H1 (cell line): Measurements from ENCODE around the gene AGBL4. TPM values are rescaled to one million over a fixed set of nuclear protein-coding genes. Genes with fewer than 3 reads are reported as not detected.

Experiments
- CTCF ChIA-PET: fragments of 300-600 bp; sonication (Branson Sonifier 250); formaldehyde crosslinking; loops from one replicate; lab custom pipeline; 2021; ENCODE audit not compliant: partially characterized antibody; lab: Charles Lee
- POLR2A ChIA-PET: fragments of 300-600 bp; sonication (Branson Sonifier 250); formaldehyde crosslinking; loops from one replicate; lab custom pipeline; 2021; ENCODE audit warnings: inconsistent platforms; ENCODE audit not compliant: partially characterized antibody; lab: Charles Lee
- DNase-seq, 2 experiments: peaks; one replicate each; pipeline versions ENCODE4 v3.0.0 to v3.0.0-alpha.2; 2010 to 2022; ENCODE audit warnings: low spot score in 2 of 2, low read depth in 1 of 2, mixed read lengths in 1 of 2
- FAIRE-seq: peaks from 2 replicates; lab custom pipeline; 2011; peaks lifted over from hg19 to GRCh38; lab: Jason Lieb, UNC
- H2AFZ ChIP-seq: 2 replicates; pipeline ENCODE4 v1.8.1; 2012; ENCODE audit warnings: low read length, inconsistent platforms
- H2AK5ac ChIP-seq: 2 replicates; pipeline ENCODE4 v1.6.1; 2013; ENCODE audit warnings: low read depth, low read length
- H2BK120ac ChIP-seq: replicated peaks from 2 replicates; pipeline ENCODE3; 2013; ENCODE audit warnings: low read depth, low read length, inconsistent platforms
- H2BK12ac ChIP-seq: 2 replicates; pipeline ENCODE4 v1.6.1; 2013; ENCODE audit warnings: low read depth, low read length
- H2BK15ac ChIP-seq: 2 replicates; pipeline ENCODE4 v1.6.1; 2013; ENCODE audit warnings: low read length
- H2BK20ac ChIP-seq: 2 replicates; pipeline ENCODE4 v1.6.1; 2013; ENCODE audit warnings: low read length
- H2BK5ac ChIP-seq: 2 replicates; pipeline ENCODE4 v1.6.1; 2013; ENCODE audit warnings: low read depth, low read length
- H3K14ac ChIP-seq: 2 replicates; pipeline ENCODE4 v1.6.1; 2013; ENCODE audit warnings: inconsistent platforms; ENCODE audit not compliant: insufficient read length
- H3K18ac ChIP-seq: 2 replicates; pipeline ENCODE4 v1.6.1; 2013; ENCODE audit warnings: low read length; ENCODE audit errors: extremely low read depth
- H3K23ac ChIP-seq: 2 replicates; pipeline ENCODE4 v1.6.1; 2013; ENCODE audit warnings: inconsistent platforms; ENCODE audit not compliant: insufficient read length
- H3K23me2 ChIP-seq: 2 replicates; pipeline ENCODE4 v1.6.1; 2013; ENCODE audit warnings: low read depth, low read length
- H3K27ac ChIP-seq: 2 replicates; pipeline ENCODE4 v1.6.1; 2011; ENCODE audit warnings: low read depth, low read length, inconsistent platforms
- H3K27me3 ChIP-seq, 4 experiments: replicated peaks in 1 of 4; 1 replicate in 1 of 4; 2 replicates in 3 of 4; pipeline versions ENCODE4 v1.6.1 to v1.8.1; 2011 to 2013; ENCODE audit warnings: low read length in 3 of 4, mild to moderate bottlenecking in 3 of 4, inconsistent platforms in 2 of 4, mixed read lengths in 2 of 4, moderate library complexity in 1 of 4; ENCODE audit not compliant: control insufficient read depth in 3 of 4, insufficient read depth in 3 of 4; ENCODE audit errors: extremely low read depth in 1 of 4
- H3K36me3 ChIP-seq, 4 experiments: 2 replicates each; pipeline versions ENCODE4 v1.6.1 to v1.8.1; 2011 to 2013; ENCODE audit warnings: mild to moderate bottlenecking in 4 of 4, low read length in 3 of 4, moderate library complexity in 2 of 4, control low read depth in 1 of 4, inconsistent platforms in 1 of 4; ENCODE audit not compliant: insufficient read depth in 4 of 4, control insufficient read depth in 2 of 4
- H3K4ac ChIP-seq: replicated peaks from 2 replicates; pipeline ENCODE3; 2013; ENCODE audit warnings: low read length, low read depth, mixed read lengths, inconsistent platforms; ENCODE audit not compliant: insufficient read length
- H3K4me1 ChIP-seq, 4 experiments: replicated peaks in 1 of 4; 1 replicate in 1 of 4; 2 replicates in 3 of 4; pipeline versions ENCODE4 v1.6.1 to v1.8.1; 2011 to 2013; ENCODE audit warnings: low read length in 3 of 4, inconsistent platforms in 2 of 4, mixed read lengths in 1 of 4; ENCODE audit not compliant: insufficient read depth in 4 of 4, control insufficient read depth in 3 of 4
- H3K4me2 ChIP-seq, 2 experiments: 2 replicates each; pipeline versions ENCODE4 v1.6.1 to v1.8.1; 2011 to 2013; ENCODE audit warnings: low read depth in 2 of 2, low read length in 2 of 2, control low read depth in 1 of 2, inconsistent platforms in 1 of 2, mild to moderate bottlenecking in 1 of 2; ENCODE audit not compliant: insufficient read depth in 1 of 2
- H3K4me3 ChIP-seq, 4 experiments: fragments of 200-600, 300-600 bp in 1 of 4; sonication (generic), shearing (Covaris generic), sonication (Bioruptor Twin) in 1 of 4; 2 replicates each; pipeline versions ENCODE4 v1.5.1 to v1.8.1; 2011 to 2016; ENCODE audit warnings: low read length in 4 of 4, low read depth in 3 of 4, control low read depth in 2 of 4, inconsistent platforms in 2 of 4, mild to moderate bottlenecking in 2 of 4, mixed read lengths in 1 of 4, moderate library complexity in 1 of 4; ENCODE audit not compliant: insufficient read depth in 2 of 4; ENCODE audit errors: extremely low read depth in 1 of 4
- H3K56ac ChIP-seq: replicated peaks from 2 replicates; pipeline ENCODE3; 2013; ENCODE audit warnings: low read depth, mild to moderate bottlenecking, mixed read lengths, low read length, inconsistent platforms; ENCODE audit not compliant: insufficient read length
- H3K79me1 ChIP-seq: 2 replicates; pipeline ENCODE4 v1.6.1; 2013; ENCODE audit warnings: low read depth, low read length, control low read depth
- H3K79me2 ChIP-seq, 2 experiments: 2 replicates each; pipeline versions ENCODE4 v1.6.1 to v1.8.1; 2012 to 2013; ENCODE audit warnings: low read length in 2 of 2, mild to moderate bottlenecking in 2 of 2, inconsistent platforms in 1 of 2; ENCODE audit not compliant: insufficient read depth in 2 of 2, control insufficient read depth in 1 of 2
- H3K9ac ChIP-seq, 4 experiments: replicated peaks in 1 of 4; 1 replicate in 1 of 4; 2 replicates in 3 of 4; pipeline versions ENCODE4 v1.6.1 to v1.8.1; 2011 to 2013; ENCODE audit warnings: low read depth in 3 of 4, low read length in 3 of 4, control low read depth in 2 of 4, mild to moderate bottlenecking in 2 of 4, moderate library complexity in 2 of 4, inconsistent platforms in 1 of 4; ENCODE audit errors: extremely low read depth in 1 of 4
- H3K9me3 ChIP-seq, 2 experiments: 2 replicates each; pipeline versions ENCODE4 v1.6.1 to v1.8.1; 2012 to 2013; ENCODE audit warnings: mild to moderate bottlenecking in 2 of 2, moderate library complexity in 2 of 2, control low read depth in 1 of 2, inconsistent platforms in 1 of 2, low read depth in 1 of 2, low read length in 1 of 2, mixed read lengths in 1 of 2; ENCODE audit not compliant: insufficient read depth in 2 of 2
- H4K20me1 ChIP-seq, 2 experiments: replicated peaks in 1 of 2; 2 replicates each; pipeline versions ENCODE3 to v1.8.1; 2011 to 2013; ENCODE audit warnings: inconsistent platforms in 2 of 2, low read length in 2 of 2, mild to moderate bottlenecking in 1 of 2; ENCODE audit not compliant: insufficient read depth in 2 of 2, control insufficient read depth in 1 of 2
- H4K5ac ChIP-seq: 2 replicates; pipeline ENCODE4 v1.6.1; 2013; ENCODE audit warnings: low read length, low read depth, mixed read lengths, inconsistent platforms; ENCODE audit not compliant: insufficient read length
- H4K8ac ChIP-seq: 2 replicates; pipeline ENCODE4 v1.8.0; 2013; ENCODE audit warnings: mild to moderate bottlenecking, moderate library complexity, low read length, inconsistent platforms; ENCODE audit not compliant: insufficient read depth; ENCODE audit errors: extremely low read depth
- H4K91ac ChIP-seq: replicated peaks from 2 replicates; pipeline ENCODE3; 2013; ENCODE audit warnings: low read length, mixed read lengths, inconsistent platforms; ENCODE audit not compliant: insufficient read length
- BCL11A ChIP-seq, 2 experiments: IDR thresholded peaks; one replicate each; pipeline ENCODE4 v1.6.1; 2011; ENCODE audit warnings: low read depth in 2 of 2, low read length in 2 of 2, mild to moderate bottlenecking in 2 of 2
- BRCA1 ChIP-seq: IDR thresholded peaks from 2 replicates; pipeline ENCODE4 v1.6.1; 2012; ENCODE audit warnings: low read depth, low read length, improper control_type of control experiment
- CBX5 ChIP-seq: fragments of 300-800, 300-1000 bp; sonication (generic); IDR thresholded peaks from 2 replicates; pipeline ENCODE4 v1.7.1; 2016; ENCODE audit warnings: antibody characterized with exemption, low read length, low read depth
- FOSL1 ChIP-seq: IDR thresholded peaks from 2 replicates; pipeline ENCODE4 v1.6.1; 2011; ENCODE audit warnings: mild to moderate bottlenecking, low read depth, low read length, moderate library complexity; ENCODE audit not compliant: insufficient read depth
- PHF8 ChIP-seq: fragments of 200-600 bp; sonication (generic); conservative IDR thresholded peaks from 2 replicates; pipeline ENCODE4 v1.7.1; 2012; ENCODE audit warnings: low read depth, mild to moderate bottlenecking, inconsistent platforms, low read length, moderate library complexity
- RFX5 ChIP-seq: IDR thresholded peaks from 2 replicates; pipeline ENCODE4 v1.6.1; 2011; ENCODE audit warnings: low read depth, low read length, improper control_type of control experiment, borderline replicate concordance
- SIX5 ChIP-seq: IDR thresholded peaks from 2 replicates; pipeline ENCODE4 v1.6.1; 2011; ENCODE audit warnings: mild to moderate bottlenecking, low read depth, low read length
- SP2 ChIP-seq: IDR thresholded peaks from 2 replicates; pipeline ENCODE4 v1.6.1; 2012; ENCODE audit warnings: mild to moderate bottlenecking, low read length, inconsistent platforms
- SP4 ChIP-seq: IDR thresholded peaks from 2 replicates; pipeline ENCODE4 v1.6.1; 2012; ENCODE audit warnings: low read length, inconsistent platforms
- YY1 ChIP-seq: IDR thresholded peaks from 2 replicates; pipeline ENCODE4 v1.6.1; 2011; ENCODE audit warnings: low read depth, mild to moderate bottlenecking, low read length
- polyA plus RNA-seq, 7 experiments: library from polyadenylated mRNA; depleted of rRNA in 3 of 7; stranded (reverse) in 5 of 7; unstranded in 2 of 7; fragments of >200 nt in 5 of 7; fragments of 200-250 nt in 2 of 7; gene quantifications; 1 replicate in 5 of 7; 2 replicates in 1 of 7; 4 replicates in 1 of 7; pipeline versions ENCODE4 v1.2.1 to v1.2.3, GENCODE V29; 2011 to 2013; ENCODE audit warnings: missing spikeins in 2 of 7, mixed read lengths in 2 of 7
- total RNA-seq: library from RNA; stranded (reverse); fragmentation: NEBNext Ultra II Directional; extraction: Animal tissue kit (Norgen Biotek cat#: 25700); gene quantifications from 2 replicates; pipeline ENCODE4 v1.2.1, GENCODE V29; 2021
- TF ChIP-seq, protein P1 (sequence below): IDR thresholded peaks from 2 replicates; pipeline ENCODE4 v1.6.1; 2012; ENCODE audit warnings: inconsistent platforms

Gene AGBL4
- total and polyA plus RNA-seq, 2 of the 8 experiments (the other 6 are each of a cell fraction or from before 2014, with no cell fraction given): 0.41 to 0.45 TPM

DNA sequence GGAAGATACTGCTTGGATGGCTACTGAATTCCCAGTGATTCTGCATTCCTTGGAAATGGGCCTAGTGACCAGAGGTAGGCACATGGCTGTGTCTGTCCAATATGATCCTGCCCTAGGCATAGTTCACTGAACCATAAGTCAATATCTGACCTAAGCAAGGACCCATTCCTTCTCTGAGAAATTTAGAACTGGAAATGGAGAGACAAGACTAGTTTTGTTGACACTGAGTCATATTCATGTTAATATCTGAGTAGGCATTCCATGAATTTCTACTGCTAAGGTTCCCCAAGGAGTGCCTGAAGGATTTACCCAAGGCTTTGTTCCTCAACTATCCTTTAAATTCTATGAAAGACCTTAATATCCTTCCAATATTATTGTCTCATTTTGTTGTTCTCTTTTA lies 917.3 kb downstream of the AGBL4 start:
- no peak overlapping the region for H2AK5ac ChIP-seq

More for the DNA sequence above, 917.3 kb downstream of the AGBL4 start:
- Histone ChIP-seq H3K23me2 (no peaks in the 10 kb centered on the region; the same call in 1 of the 2 replicates), H3K79me2 (no peaks in the 10 kb centered on the region), H2BK5ac (no peak overlapping the region), H4K5ac (no peak overlapping the region), H3K27ac (no peak overlapping the region), H3K4me2 (no peak overlapping the region), H3K56ac (no peak overlapping the region), H3K18ac (no peak overlapping the region), H2AFZ (no peak overlapping the region), H4K91ac (no peak overlapping the region), H3K9me3 (peaks cover 75 to 80% of the 10 kb centered on the region in 2 experiments), H3K4me1 (no peaks in the 10 kb centered on the region), H2BK12ac (no peak overlapping the region), H3K79me1 (no peaks in the 10 kb centered on the region), H3K14ac (no peak overlapping the region), H3K4me3 (no peak overlapping the region), H3K27me3 (no peaks in the 10 kb centered on the region), H2BK15ac (no peak overlapping the region), H3K23ac (no peak overlapping the region), H2BK120ac (no peak overlapping the region), H3K36me3 (no peaks in the 10 kb centered on the region), H2BK20ac (no peak overlapping the region), H3K9ac (no peak overlapping the region), H3K4ac (no peak overlapping the region), H4K20me1 (no peaks in the 10 kb centered on the region), H4K8ac (no peak overlapping the region)
- TF ChIP-seq FOSL1 (no peak), SP4 (no peak), YY1 (no peak), RFX5 (no peak), CBX5 (no peak), BRCA1 (no peak), BCL11A (IDR thresholded peaks at IDR 0.05; ENCODE audit: low read depth in 2 of 2, low read length in 2 of 2) (no peak), SP2 (no peak), SIX5 (no peak), PHF8 (no peak)
- TF ChIP-seq, protein P1, sequence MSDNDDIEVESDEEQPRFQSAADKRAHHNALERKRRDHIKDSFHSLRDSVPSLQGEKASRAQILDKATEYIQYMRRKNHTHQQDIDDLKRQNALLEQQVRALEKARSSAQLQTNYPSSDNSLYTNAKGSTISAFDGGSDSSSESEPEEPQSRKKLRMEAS: no peak
- FAIRE-seq (no peak), DNase-seq (no peak)
- ChIA-PET POLR2A (no interaction called here), CTCF (no interaction called here)
